GM18867 (cell line): ENCODE results near the gene ITGB1BP1.

Source experiments
- ATAC-seq: cut with Tn5 transposase; IDR thresholded peaks from one replicate; pipeline ENCODE4 v1.9.1; 2021; ENCODE audit warnings: mild to moderate bottlenecking, moderate library complexity; ENCODE audit not compliant: unreplicated experiment

Gene ITGB1BP1

GRCh38 chr2:9423100-9423921 lies at the start of gene ITGB1BP1, which contains the start of gene CPSF3:
TSS of gene ITGB1BP1 (minus strand) at chr2:9423528. CDS start at chr2:9418697, 4,831 bp downstream.
TSS of gene CPSF3 (plus strand) at chr2:9423654. CDS start at chr2:9423774, 120 bp downstream.
- peak; percentile 77 for ATAC-seq

GRCh38 chr2:9472511-9472910 lies 49.2 kb upstream of the ITGB1BP1 start:
- no peak for ATAC-seq

- no peak for ATAC-seq
Observed at GRCh38 chr2:9471206-9471605, 47.9 kb upstream of the ITGB1BP1 start.

- ATAC-seq: no peak
Observed at GRCh38 chr2:9467687-9468086, 44.4 kb upstream of the ITGB1BP1 start.

- ATAC-seq: no peak
Observed at GRCh38 chr2:9466147-9466683, 42.9 kb upstream of the ITGB1BP1 start.

- no peak for ATAC-seq
Observed at GRCh38 chr2:9465170-9465569, 41.8 kb upstream of the ITGB1BP1 start.

- no peak for ATAC-seq
Observed at GRCh38 chr2:9463698-9464034, 40.3 kb upstream of the ITGB1BP1 start.

GRCh38 chr2:9462886-9463697 lies 39.8 kb upstream of the ITGB1BP1 start:
- ATAC-seq: no peak

GRCh38 chr2:9462313-9462712 lies 39.0 kb upstream of the ITGB1BP1 start:
- ATAC-seq: no peak

GRCh38 chr2:9461079-9461478 lies 37.8 kb upstream of the ITGB1BP1 start:
- ATAC-seq: no peak

- ATAC-seq: no peak
Observed at GRCh38 chr2:9460441-9461017, 37.2 kb upstream of the ITGB1BP1 start.

GRCh38 chr2:9451231-9451630 lies 27.9 kb upstream of the ITGB1BP1 start:
- no peak for ATAC-seq

- ATAC-seq: no peak
Observed at GRCh38 chr2:9445089-9445488, 21.8 kb upstream of the ITGB1BP1 start.

- no peak for ATAC-seq
Observed at GRCh38 chr2:9443526-9443925, 20.2 kb upstream of the ITGB1BP1 start.

GRCh38 chr2:9441556-9441955 lies 18.2 kb upstream of the ITGB1BP1 start:
- ATAC-seq: no peak

- ATAC-seq: no peak
Observed at GRCh38 chr2:9440058-9440727, 16.9 kb upstream of the ITGB1BP1 start.

GRCh38 chr2:9439536-9439935 lies 16.2 kb upstream of the ITGB1BP1 start:
- ATAC-seq: no peak

GRCh38 chr2:9434489-9434888 lies 11.2 kb upstream of the ITGB1BP1 start:
- ATAC-seq: no peak

- no peak for ATAC-seq
Observed at GRCh38 chr2:9430316-9431293, 7.3 kb upstream of the ITGB1BP1 start.
